Measurements from ENCODE around the gene GRPEL1.

Gene GRPEL1

DNA sequence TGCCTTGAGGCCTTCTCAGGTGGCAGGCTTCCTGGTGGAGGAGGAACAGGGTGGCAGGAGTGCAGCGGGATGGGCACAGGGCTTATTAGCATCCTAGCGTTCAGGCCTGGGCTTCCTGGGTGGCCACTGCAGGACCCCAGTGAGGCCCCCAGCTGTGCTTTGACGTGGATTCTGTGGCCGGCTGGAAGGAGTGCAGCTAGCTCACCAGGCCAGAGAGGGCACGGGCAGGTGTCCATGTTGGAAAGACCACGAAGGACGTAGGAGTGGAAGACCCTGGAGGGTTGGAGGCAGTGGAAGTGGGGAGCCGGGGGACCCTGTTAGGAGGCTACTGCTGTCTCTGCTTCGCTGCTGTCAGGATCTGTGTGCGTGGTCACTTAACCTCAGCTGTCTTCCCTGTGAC lies 37.9 kb downstream of the GRPEL1 start:
- no peak overlapping the region for H3K4me3 ChIP-seq (replicated peaks; ENCODE audit: low read depth, low read length)
- no peak for DNase-seq (ENCODE audit: low read depth)
- TF ChIP-seq, protein P1, sequence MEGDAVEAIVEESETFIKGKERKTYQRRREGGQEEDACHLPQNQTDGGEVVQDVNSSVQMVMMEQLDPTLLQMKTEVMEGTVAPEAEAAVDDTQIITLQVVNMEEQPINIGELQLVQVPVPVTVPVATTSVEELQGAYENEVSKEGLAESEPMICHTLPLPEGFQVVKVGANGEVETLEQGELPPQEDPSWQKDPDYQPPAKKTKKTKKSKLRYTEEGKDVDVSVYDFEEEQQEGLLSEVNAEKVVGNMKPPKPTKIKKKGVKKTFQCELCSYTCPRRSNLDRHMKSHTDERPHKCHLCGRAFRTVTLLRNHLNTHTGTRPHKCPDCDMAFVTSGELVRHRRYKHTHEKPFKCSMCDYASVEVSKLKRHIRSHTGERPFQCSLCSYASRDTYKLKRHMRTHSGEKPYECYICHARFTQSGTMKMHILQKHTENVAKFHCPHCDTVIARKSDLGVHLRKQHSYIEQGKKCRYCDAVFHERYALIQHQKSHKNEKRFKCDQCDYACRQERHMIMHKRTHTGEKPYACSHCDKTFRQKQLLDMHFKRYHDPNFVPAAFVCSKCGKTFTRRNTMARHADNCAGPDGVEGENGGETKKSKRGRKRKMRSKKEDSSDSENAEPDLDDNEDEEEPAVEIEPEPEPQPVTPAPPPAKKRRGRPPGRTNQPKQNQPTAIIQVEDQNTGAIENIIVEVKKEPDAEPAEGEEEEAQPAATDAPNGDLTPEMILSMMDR (IDR thresholded peaks at IDR 0.05; ENCODE audit: low read length, missing control alignments), result no peak

DNA sequence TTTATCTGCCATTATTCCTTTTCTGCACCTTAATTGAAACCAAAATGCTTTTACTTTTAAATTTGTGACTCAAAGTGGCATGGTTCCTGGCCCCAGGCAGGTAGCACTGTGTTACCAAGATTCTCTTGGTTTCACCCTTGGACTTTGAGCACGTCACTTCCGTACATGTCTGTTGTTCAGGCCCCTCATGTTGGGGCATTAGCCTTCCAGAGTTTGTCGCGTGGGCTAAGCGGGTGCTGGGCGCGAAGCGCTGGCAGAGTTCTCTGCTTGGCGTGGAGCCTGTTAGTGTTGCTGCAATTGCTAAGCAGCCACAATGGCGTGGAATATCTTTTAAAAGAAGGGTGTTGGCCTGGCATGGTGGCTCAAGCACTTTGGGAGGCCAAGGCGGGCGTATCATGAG lies 38.7 kb downstream of the GRPEL1 start:
- no peak for DNase-seq (ENCODE audit: low read depth)
- H3K4me3 ChIP-seq (replicated peaks; ENCODE audit: low read depth, low read length), result no peak overlapping the region
- TF ChIP-seq, protein P1 (IDR thresholded peaks at IDR 0.05; ENCODE audit: low read length, missing control alignments), result no peak

DNA sequence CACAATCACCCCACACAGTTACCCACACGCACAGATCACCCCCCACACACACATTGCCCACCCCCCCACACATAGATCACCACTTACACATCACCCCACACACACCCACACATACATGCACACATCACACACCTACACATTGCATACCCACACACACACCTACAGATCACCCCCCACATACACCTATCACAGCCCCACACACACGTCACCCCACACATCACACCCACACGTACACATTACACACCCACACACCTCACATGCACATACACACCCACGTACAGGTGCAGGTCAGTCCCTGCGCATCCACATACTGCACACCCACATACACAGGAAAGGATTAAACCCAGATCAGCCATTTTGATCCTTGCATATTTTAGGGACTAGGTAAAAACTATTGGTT lies 40.0 kb downstream of the GRPEL1 start:
- no peak for DNase-seq (ENCODE audit: low read depth)
- no peak overlapping the region for H3K4me3 ChIP-seq (replicated peaks; ENCODE audit: low read depth, low read length)
- TF ChIP-seq, protein P1 (IDR thresholded peaks at IDR 0.05; ENCODE audit: low read length, missing control alignments), result no peak

DNA sequence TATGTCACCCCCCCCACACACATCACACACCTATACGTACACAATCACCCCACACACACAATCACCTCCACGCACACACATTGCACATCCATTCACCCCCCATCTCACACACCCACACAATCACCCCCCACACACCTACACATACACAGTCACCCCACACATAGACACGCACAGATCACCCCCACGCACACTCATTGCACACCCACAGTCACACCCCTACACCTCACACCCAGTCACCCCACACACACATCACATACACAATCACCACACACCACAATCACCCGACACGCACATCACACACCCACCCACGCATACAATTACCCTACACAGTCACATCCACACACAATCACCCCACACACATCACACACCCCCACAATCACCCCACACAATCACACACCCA lies 40.6 kb downstream of the GRPEL1 start:
- no peak overlapping the region for H3K4me3 ChIP-seq (replicated peaks; ENCODE audit: low read depth, low read length)
- TF ChIP-seq, protein P1 (IDR thresholded peaks at IDR 0.05; ENCODE audit: low read length, missing control alignments), result no peak
- no peak for DNase-seq (ENCODE audit: low read depth)

DNA sequence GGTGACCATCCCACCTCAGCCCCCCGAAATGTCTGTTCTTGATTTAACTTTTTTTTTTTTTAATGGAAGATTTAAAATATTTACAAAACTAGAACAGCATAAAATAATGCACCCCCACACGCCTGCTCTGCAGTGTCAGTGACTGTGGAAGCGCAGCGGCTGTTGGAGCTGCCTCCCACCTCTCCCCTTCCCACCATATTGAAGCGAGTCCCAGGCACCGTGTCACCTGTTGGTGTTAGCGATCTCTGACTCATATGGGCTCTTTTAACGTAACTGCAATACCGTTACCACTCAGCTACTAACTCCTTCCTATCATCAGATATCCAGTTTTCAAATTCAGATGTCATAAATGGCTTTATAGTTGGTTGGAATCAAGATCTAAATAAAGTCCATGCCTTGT lies 41.8 kb downstream of the GRPEL1 start:
- DNase-seq (ENCODE audit: low read depth), result no peak
- H3K4me3 ChIP-seq (replicated peaks; ENCODE audit: low read depth, low read length), result no peak overlapping the region
- TF ChIP-seq, protein P1 (IDR thresholded peaks at IDR 0.05; ENCODE audit: low read length, missing control alignments), result no peak

DNA sequence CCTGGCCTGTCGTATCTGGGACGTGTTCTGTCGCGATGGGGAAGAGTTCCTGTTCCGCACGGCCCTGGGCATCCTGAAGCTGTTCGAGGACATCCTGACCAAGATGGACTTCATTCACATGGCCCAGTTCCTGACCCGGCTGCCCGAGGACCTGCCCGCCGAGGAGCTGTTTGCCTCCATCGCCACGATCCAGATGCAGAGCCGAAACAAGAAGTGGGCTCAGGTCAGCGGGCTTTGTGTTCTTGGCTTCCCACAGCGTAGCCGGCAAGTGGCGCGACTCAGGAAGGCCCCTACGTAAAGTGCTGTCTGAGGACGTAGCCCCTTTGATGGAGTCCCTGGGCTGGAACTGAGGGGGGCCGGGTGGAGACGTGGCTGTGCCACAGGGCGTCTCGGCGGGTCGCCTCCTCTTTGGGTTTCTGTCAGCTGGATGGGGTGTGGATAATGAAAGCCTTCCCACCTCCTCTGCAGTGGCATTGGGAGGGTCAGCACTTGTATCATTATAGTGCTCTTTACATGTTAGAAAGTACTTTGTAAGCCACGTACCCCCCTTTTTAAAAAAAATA lies 42.7 kb downstream of the GRPEL1 start:
- no peak for DNase-seq (ENCODE audit: low read depth)

More for the DNA sequence above, 42.7 kb downstream of the GRPEL1 start:
- no peak overlapping the region for H3K4me3 ChIP-seq (replicated peaks; ENCODE audit: low read depth, low read length)
- TF ChIP-seq, protein P1 (IDR thresholded peaks at IDR 0.05; ENCODE audit: low read length, missing control alignments), result no peak
